Thyroid gland (tissue), 4 donors: ENCODE measurements around the gene LSM3.

Source experiments
- POLR2A ChIP-seq, 2 donors: fragments of 450-650 bp; IDR thresholded peaks; one replicate each; pipeline ENCODE4 v1.6.1; 2017; ENCODE audit warnings: antibody characterized with exemption in 2 of 2, mild to moderate bottlenecking in 2 of 2, moderate library complexity in 1 of 2
- TF ChIP-seq, protein P1 (sequence below), 6 experiments: fragments of 200-600 bp in 3 of 6; fragments of 450-650 bp in 3 of 6; sonication (generic) in 3 of 6; IDR thresholded peaks; one replicate each; pipeline ENCODE4 v1.5.1; 2016 to 2019; ENCODE audit warnings: antibody characterized with exemption in 6 of 6, mild to moderate bottlenecking in 2 of 6, inconsistent platforms in 1 of 6, moderate library complexity in 1 of 6

DNA sequence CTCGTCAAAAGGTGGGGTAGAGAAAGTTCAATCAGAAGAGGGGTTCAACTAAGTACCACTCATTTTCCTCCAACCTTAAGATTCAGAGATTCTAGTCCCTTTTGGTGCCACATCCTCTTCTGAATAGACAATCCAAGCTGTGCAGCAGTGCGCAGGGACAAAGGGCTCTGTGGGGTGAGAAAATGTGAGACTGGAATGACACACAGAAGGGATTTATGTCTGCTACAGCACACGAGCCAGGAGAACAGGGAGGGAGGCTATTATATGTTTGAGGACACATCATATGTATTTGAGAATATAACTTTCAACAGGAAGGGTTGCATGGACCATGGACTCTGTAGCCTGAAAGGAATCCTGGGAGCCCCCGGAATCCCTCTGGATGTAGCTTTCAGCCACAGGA, 33.0 kb downstream of the LSM3 start:
- TF ChIP-seq, protein P1, sequence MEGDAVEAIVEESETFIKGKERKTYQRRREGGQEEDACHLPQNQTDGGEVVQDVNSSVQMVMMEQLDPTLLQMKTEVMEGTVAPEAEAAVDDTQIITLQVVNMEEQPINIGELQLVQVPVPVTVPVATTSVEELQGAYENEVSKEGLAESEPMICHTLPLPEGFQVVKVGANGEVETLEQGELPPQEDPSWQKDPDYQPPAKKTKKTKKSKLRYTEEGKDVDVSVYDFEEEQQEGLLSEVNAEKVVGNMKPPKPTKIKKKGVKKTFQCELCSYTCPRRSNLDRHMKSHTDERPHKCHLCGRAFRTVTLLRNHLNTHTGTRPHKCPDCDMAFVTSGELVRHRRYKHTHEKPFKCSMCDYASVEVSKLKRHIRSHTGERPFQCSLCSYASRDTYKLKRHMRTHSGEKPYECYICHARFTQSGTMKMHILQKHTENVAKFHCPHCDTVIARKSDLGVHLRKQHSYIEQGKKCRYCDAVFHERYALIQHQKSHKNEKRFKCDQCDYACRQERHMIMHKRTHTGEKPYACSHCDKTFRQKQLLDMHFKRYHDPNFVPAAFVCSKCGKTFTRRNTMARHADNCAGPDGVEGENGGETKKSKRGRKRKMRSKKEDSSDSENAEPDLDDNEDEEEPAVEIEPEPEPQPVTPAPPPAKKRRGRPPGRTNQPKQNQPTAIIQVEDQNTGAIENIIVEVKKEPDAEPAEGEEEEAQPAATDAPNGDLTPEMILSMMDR (IDR thresholded peaks at IDR 0.05): no peak
- no peak for TF ChIP-seq POLR2A (IDR thresholded peaks at IDR 0.05)
